ENCODE measurements around the gene DMRTC2. TPM values are rescaled to one million over a fixed set of nuclear protein-coding genes. Genes with fewer than 3 reads are reported as not detected.

The DMRTC2 gene
- total RNA-seq, 2 donors from 2014 or later = 9.6 TPM; not detected in 1

GRCh38 chr19:41859213-41859617 is 14.4 kb downstream of the DMRTC2 start:
- no peak for DNase-seq (ENCODE audit: low spot score)
- no peaks in the 10 kb centered on the region for H3K9me3 ChIP-seq
- H3K4me1 ChIP-seq (replicated peaks) = peaks cover 9% of the 10 kb centered on the region
- no peaks in the 10 kb centered on the region for H3K27me3 ChIP-seq (replicated peaks; ENCODE audit: insufficient read depth)
- intact Hi-C loops (cut with DNase I) = loop anchor here (1.0 kb wide), 1 partner anchor 25 kb away; no protein-coding TSS in a partner anchor
- H3K36me3 ChIP-seq = peaks cover under 1 to 8% of the 10 kb centered on the region in 2 donors
- TF ChIP-seq POLR2A (IDR thresholded peaks at IDR 0.05) (no peak), POLR2AphosphoS5 (IDR thresholded peaks at IDR 0.05) (no peak), CTCF (IDR thresholded peaks at IDR 0.05) (no peak)
- H3K4me3 ChIP-seq = peak overlapping the region; percentile 93 to 99
- H3K27ac ChIP-seq = peak overlapping the region; percentile 96
- 2% methylated on average over 8 of the region's 8 CpGs for WGBS

- peak within 1 kb of the TSS; percentile 96 for H3K27ac ChIP-seq
- peaks cover 2 to 8% of the 10 kb centered on the region in 2 donors for H3K36me3 ChIP-seq
- peak within 1 kb of the TSS; percentile 93 to 99 for H3K4me3 ChIP-seq
- DNase-seq (ENCODE audit: low spot score) = peak; percentile 98
- under 1% methylated on average over 56 of the region's 76 CpGs for WGBS
- intact Hi-C loops (cut with DNase I) = loop anchor here (1.0 to 5.0 kb wide), 2 partner anchors 24 to 97 kb away; partner anchors contain the start of gene RABAC1
- no peaks in the 10 kb centered on the region for H3K9me3 ChIP-seq
- no peaks in the 10 kb centered on the region for H3K27me3 ChIP-seq (replicated peaks; ENCODE audit: insufficient read depth)
- TF ChIP-seq CTCF (IDR thresholded peaks at IDR 0.05) (peak; percentile 66 to 97 (median 80)), POLR2AphosphoS5 (IDR thresholded peaks at IDR 0.05) (peak; percentile 92), POLR2A (IDR thresholded peaks at IDR 0.05) (peak; percentile 51)
- peaks cover 9% of the 10 kb centered on the region for H3K4me1 ChIP-seq (replicated peaks)
Observed at GRCh38 chr19:41859618-41860418, 15.0 kb downstream of the DMRTC2 start, which contains the start of gene RPS19. TSS of gene RPS19 (plus strand) at chr19:41860255. CDS start at chr19:41860775, 520 bp downstream.

- Histone ChIP-seq H3K4me1 (replicated peaks) (peaks cover 9% of the 10 kb centered on the region), H3K36me3 (peaks cover 2 to 8% of the 10 kb centered on the region in 2 donors), H3K4me3 (peak overlapping the region; percentile 93 to 99), H3K27me3 (replicated peaks; ENCODE audit: insufficient read depth) (no peaks in the 10 kb centered on the region), H3K27ac (peak overlapping the region; percentile 96), H3K9me3 (no peaks in the 10 kb centered on the region)
- DNase-seq (ENCODE audit: low spot score) = no peak
- TF ChIP-seq CTCF (IDR thresholded peaks at IDR 0.05) (no peak), POLR2AphosphoS5 (IDR thresholded peaks at IDR 0.05) (no peak), POLR2A (IDR thresholded peaks at IDR 0.05) (no peak)
- under 1% methylated on average over 29 of the region's 45 CpGs for WGBS
- intact Hi-C loops (cut with DNase I) = loop anchor here (5.0 kb wide), 1 partner anchor 97 kb away; the partner anchor contains the start of gene RABAC1
Observed at GRCh38 chr19:41860419-41861115, 15.7 kb downstream of the DMRTC2 start.

GRCh38 chr19:41861116-41861768 is 16.4 kb downstream of the DMRTC2 start:
- H3K4me1 ChIP-seq (replicated peaks) = peaks cover 9% of the 10 kb centered on the region
- TF ChIP-seq POLR2AphosphoS5 (IDR thresholded peaks at IDR 0.05) (no peak), CTCF (IDR thresholded peaks at IDR 0.05) (no peak), POLR2A (IDR thresholded peaks at IDR 0.05) (no peak)

More at GRCh38 chr19:41861116-41861768, 16.4 kb downstream of the DMRTC2 start:
- no peak for DNase-seq (ENCODE audit: low spot score)
- H3K9me3 ChIP-seq = no peaks in the 10 kb centered on the region
- peaks cover 2 to 8% of the 10 kb centered on the region in 2 donors for H3K36me3 ChIP-seq
- H3K4me3 ChIP-seq = peak overlapping the region; percentile 93 to 99
- 26% methylated on average over 9 of the region's 9 CpGs for WGBS
- intact Hi-C loops (cut with DNase I) = loop anchor here (5.0 kb wide), 1 partner anchor 96 kb away; the partner anchor contains the start of gene RABAC1
- H3K27ac ChIP-seq = peak overlapping the region; percentile 96
- H3K27me3 ChIP-seq (replicated peaks; ENCODE audit: insufficient read depth) = no peaks in the 10 kb centered on the region
